LNCaP clone FGC (cell line): Measurements from ENCODE around the gene PTER.

ENCODE experiments used
- DNase-seq: peaks from one replicate; pipeline ENCODE4 v3.0.0-alpha.2; 2011; ENCODE audit warnings: low read depth
- H3K4me3 ChIP-seq: 2 replicates; pipeline ENCODE4 v1.5.1; 2011; ENCODE audit warnings: mild to moderate bottlenecking, low read depth, low read length, control low read depth
- TF ChIP-seq, protein P1 (sequence below): IDR thresholded peaks from 2 replicates; pipeline ENCODE4 v1.5.1; 2012; ENCODE audit warnings: mild to moderate bottlenecking; ENCODE audit not compliant: control insufficient read depth, insufficient read depth; ENCODE audit errors: extremely low read depth

PTER gene

DNA sequence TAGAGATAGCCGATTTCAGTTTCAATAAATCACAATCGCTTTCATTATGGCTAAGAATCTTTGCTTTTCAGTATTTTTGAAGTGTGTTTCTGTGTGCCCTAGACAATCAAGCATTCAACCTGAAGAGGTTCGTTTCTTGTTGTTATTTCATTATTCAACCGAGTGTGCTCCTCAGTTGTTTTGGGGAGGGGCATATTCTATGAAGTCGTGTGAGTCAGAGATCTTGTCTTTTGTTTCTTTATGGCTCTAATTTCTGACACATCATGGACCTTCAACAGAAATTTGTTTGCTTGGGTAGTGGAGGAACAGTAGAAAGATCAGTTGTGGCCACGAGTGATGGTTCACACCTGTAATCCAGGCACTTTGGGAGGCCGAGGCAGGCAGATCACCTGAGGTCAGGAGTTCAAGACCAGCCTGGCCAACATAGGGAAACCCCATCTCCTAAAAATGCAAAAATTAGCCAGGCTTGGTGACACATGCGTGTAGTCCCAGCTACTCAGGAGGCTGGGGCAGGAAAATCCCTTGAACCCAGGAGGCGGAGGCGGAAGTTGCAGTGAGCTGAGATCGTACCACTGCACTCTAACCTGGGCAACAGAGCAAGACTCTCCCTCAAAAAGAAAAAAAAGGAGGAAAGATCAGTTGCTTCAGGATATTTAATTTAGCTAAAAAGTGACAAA lies 46.6 kb downstream of the PTER start:
- H3K4me3 ChIP-seq, result no peak overlapping the region
- DNase-seq, result no peak
- TF ChIP-seq, protein P1, sequence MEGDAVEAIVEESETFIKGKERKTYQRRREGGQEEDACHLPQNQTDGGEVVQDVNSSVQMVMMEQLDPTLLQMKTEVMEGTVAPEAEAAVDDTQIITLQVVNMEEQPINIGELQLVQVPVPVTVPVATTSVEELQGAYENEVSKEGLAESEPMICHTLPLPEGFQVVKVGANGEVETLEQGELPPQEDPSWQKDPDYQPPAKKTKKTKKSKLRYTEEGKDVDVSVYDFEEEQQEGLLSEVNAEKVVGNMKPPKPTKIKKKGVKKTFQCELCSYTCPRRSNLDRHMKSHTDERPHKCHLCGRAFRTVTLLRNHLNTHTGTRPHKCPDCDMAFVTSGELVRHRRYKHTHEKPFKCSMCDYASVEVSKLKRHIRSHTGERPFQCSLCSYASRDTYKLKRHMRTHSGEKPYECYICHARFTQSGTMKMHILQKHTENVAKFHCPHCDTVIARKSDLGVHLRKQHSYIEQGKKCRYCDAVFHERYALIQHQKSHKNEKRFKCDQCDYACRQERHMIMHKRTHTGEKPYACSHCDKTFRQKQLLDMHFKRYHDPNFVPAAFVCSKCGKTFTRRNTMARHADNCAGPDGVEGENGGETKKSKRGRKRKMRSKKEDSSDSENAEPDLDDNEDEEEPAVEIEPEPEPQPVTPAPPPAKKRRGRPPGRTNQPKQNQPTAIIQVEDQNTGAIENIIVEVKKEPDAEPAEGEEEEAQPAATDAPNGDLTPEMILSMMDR, result no peak

DNA sequence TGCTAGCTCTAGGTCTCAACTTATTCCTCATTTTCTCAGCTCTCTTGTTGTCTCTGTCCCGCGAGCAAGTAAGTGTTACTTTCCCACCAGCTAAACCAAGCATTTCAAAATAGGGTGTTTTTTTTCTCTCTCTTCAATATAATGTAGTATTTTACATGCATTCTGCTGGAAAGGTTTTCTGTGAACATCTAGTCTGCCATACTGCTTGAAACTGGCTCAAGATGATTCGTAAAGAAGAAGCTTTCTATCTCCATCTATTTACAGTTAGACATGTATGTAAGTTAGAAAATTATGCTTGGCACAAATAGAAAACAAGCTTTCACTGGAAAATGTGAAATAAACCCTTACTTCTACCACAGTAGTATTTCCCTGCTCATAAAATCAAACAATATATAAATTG lies 53.7 kb downstream of the PTER start:
- TF ChIP-seq, protein P1, result no peak
- DNase-seq, result no peak
- H3K4me3 ChIP-seq, result no peak overlapping the region

DNA sequence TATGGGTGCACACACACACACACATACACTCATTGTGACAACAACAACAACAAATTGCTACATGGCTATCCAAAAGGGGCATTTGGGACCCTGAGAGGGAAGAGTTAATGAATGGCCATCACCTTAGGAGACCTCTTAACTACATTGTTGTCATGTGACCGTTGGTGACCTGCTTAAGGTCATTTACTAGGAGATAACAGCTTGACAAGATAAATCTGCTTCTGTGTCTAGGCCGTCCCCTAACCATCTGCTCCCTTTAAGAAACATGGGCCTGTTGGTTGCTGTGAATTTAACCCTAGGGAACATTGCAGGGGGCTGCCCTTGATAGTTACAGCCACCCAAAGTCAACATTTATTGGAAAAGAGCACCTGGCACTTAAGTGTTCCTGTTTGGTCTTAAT lies 55.1 kb downstream of the PTER start:
- TF ChIP-seq, protein P1, result no peak
- DNase-seq, result no peak
- no peak overlapping the region for H3K4me3 ChIP-seq

GRCh38 chr10:16493884-16494536 lies 57.2 kb downstream of the PTER start:
- TF ChIP-seq, protein P1, result no peak
- no peak overlapping the region for H3K4me3 ChIP-seq
- DNase-seq, result no peak

- no peak overlapping the region for H3K4me3 ChIP-seq
- DNase-seq, result no peak
- TF ChIP-seq, protein P1, result no peak
Measured at GRCh38 chr10:16497911-16498310, 61.1 kb downstream of the PTER start.

GRCh38 chr10:16505161-16505560 lies 68.4 kb downstream of the PTER start:
- H3K4me3 ChIP-seq, result no peak overlapping the region
- TF ChIP-seq, protein P1, result no peak
- no peak for DNase-seq
